HG03139 (cell line): ENCODE measurements around the gene LYPD4.
"Not testable (repeated sequence)": the region's sequence is repeated elsewhere in the genome, so short reads cannot be mapped to it uniquely, and the experiment has no call there.

Experiments used
- ATAC-seq: cut with Tn5 transposase; IDR thresholded peaks from one replicate; pipeline ENCODE4 v1.9.1; 2021; ENCODE audit not compliant: unreplicated experiment

Gene LYPD4

GRCh38 chr19:41875973-41876372, 31.5 kb upstream of the LYPD4 start:
- not testable (repeated sequence) for ATAC-seq

- ATAC-seq: no peak
Measured at GRCh38 chr19:41872775-41873647, 28.5 kb upstream of the LYPD4 start.

- ATAC-seq: no peak
Measured at GRCh38 chr19:41872384-41872774, 27.9 kb upstream of the LYPD4 start.

- ATAC-seq: no peak
Measured at GRCh38 chr19:41871573-41872383, 27.3 kb upstream of the LYPD4 start.

- no peak for ATAC-seq
Measured at GRCh38 chr19:41870401-41870873, 26.0 kb upstream of the LYPD4 start.

- ATAC-seq: no peak
Measured at GRCh38 chr19:41869374-41869955, 25.0 kb upstream of the LYPD4 start.

GRCh38 chr19:41868989-41869300, 24.5 kb upstream of the LYPD4 start:
- no peak for ATAC-seq

GRCh38 chr19:41868120-41868988, 23.9 kb upstream of the LYPD4 start:
- ATAC-seq: no peak

GRCh38 chr19:41866284-41866683, 21.8 kb upstream of the LYPD4 start:
- no peak for ATAC-seq

- no peak for ATAC-seq
Measured at GRCh38 chr19:41864374-41864773, 19.9 kb upstream of the LYPD4 start.

- ATAC-seq: no peak
Measured at GRCh38 chr19:41863209-41863931, 18.9 kb upstream of the LYPD4 start.

GRCh38 chr19:41862445-41862986, 18.0 kb upstream of the LYPD4 start:
- ATAC-seq: no peak

GRCh38 chr19:41861846-41862245, 17.4 kb upstream of the LYPD4 start:
- no peak for ATAC-seq

GRCh38 chr19:41861116-41861768, 16.8 kb upstream of the LYPD4 start:
- no peak for ATAC-seq

GRCh38 chr19:41860419-41861115, 16.1 kb upstream of the LYPD4 start:
- ATAC-seq: no peak

GRCh38 chr19:41859618-41860418, 15.3 kb upstream of the LYPD4 start, which contains the start of gene RPS19:
Gene RPS19 (plus strand): TSS chr19:41860255. CDS start chr19:41860775, 520 bp downstream.
- peak; percentile 74 for ATAC-seq

- no peak for ATAC-seq
Measured at GRCh38 chr19:41859213-41859617, 14.7 kb upstream of the LYPD4 start.

GRCh38 chr19:41853768-41854167, 9.3 kb upstream of the LYPD4 start:
- ATAC-seq: no peak
